ENCODE results near the gene PLEKHB2.

- TF ChIP-seq CTCF (IDR thresholded peaks at IDR 0.05) (no peak), POLR2A (IDR thresholded peaks at IDR 0.05) (no peak)
These were observed 20.1 kb downstream of the PLEKHB2 start for GRCh38 chr2:131125195-131125757.

Measured in adrenal gland (tissue), 5 donors.